ENCODE results near the gene RRBP1. TPM values are rescaled to one million over a fixed set of nuclear protein-coding genes. Genes with fewer than 3 reads are reported as not detected.

RRBP1 gene
- total RNA-seq, 1 donor from 2014 or later: 73.1 TPM

- H3K4me3 ChIP-seq (ENCODE audit: low read depth, low read length): no peak overlapping the region
- no peak for DNase-seq (ENCODE audit: low read depth)
Measured at GRCh38 chr20:17625246-17626051, 56.6 kb downstream of the RRBP1 start.

GRCh38 chr20:17624551-17625245 lies 57.3 kb downstream of the RRBP1 start:
- no peak for DNase-seq (ENCODE audit: low read depth)
- TF ChIP-seq CTCF (conservative IDR thresholded peaks at IDR 0.05; ENCODE audit: low read depth, low read length): no peak
- H3K4me3 ChIP-seq (ENCODE audit: low read depth, low read length): no peak overlapping the region

More at GRCh38 chr20:17625246-17626051, 56.6 kb downstream of the RRBP1 start:
- TF ChIP-seq CTCF (conservative IDR thresholded peaks at IDR 0.05; ENCODE audit: low read depth, low read length): no peak

- no peak overlapping the region for H3K4me3 ChIP-seq (ENCODE audit: low read depth, low read length)
- no peak for TF ChIP-seq CTCF (conservative IDR thresholded peaks at IDR 0.05; ENCODE audit: low read depth, low read length)
- no peak for DNase-seq (ENCODE audit: low read depth)
Measured at GRCh38 chr20:17624070-17624469, 58.0 kb downstream of the RRBP1 start.

GRCh38 chr20:17622851-17623508 lies 59.1 kb downstream of the RRBP1 start:
- no peak for TF ChIP-seq CTCF (conservative IDR thresholded peaks at IDR 0.05; ENCODE audit: low read depth, low read length)
- DNase-seq (ENCODE audit: low read depth): no peak
- H3K4me3 ChIP-seq (ENCODE audit: low read depth, low read length): no peak overlapping the region

GRCh38 chr20:17622086-17622850 lies 59.8 kb downstream of the RRBP1 start:
- no peak overlapping the region for H3K4me3 ChIP-seq (ENCODE audit: low read depth, low read length)
- no peak for TF ChIP-seq CTCF (conservative IDR thresholded peaks at IDR 0.05; ENCODE audit: low read depth, low read length)
- no peak for DNase-seq (ENCODE audit: low read depth)

- H3K4me3 ChIP-seq (ENCODE audit: low read depth, low read length): no peak overlapping the region
Measured at GRCh38 chr20:17621229-17621968, 60.6 kb downstream of the RRBP1 start.

More at GRCh38 chr20:17621229-17621968, 60.6 kb downstream of the RRBP1 start:
- TF ChIP-seq CTCF (conservative IDR thresholded peaks at IDR 0.05; ENCODE audit: low read depth, low read length): no peak
- DNase-seq (ENCODE audit: low read depth): no peak

Data from epithelial cell of proximal tubule (primary cell).